Stimulated activated CD4-positive, alpha-beta T cell treated with anti-CD3 and anti-CD28 coated beads, Interleukin-15, amount 100 ng/mL, for 24 hours (primary cell): Measurements from ENCODE around the gene FSCN2.

ENCODE experiments used
- DNase-seq: peaks from one replicate; pipeline ENCODE4 v3.0.0-alpha.2; 2020

FSCN2 gene

DNA sequence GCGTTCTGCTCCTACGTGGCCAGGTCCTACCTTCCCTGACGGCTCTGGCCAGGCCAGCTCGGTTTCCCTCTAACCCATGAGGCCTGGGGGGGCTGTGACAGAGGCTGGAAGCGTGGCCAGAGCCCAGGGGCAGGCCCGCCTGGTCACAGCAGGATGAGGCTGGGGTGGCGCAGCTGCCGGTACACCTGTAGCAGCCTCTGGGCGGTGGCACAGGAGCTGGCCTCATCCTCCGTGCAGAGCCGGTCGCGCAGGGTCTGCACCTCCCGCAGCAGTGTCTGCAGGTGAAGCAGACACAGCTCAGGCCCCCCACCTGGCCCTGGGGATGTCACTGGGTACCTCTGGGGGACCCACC is 12.5 kb downstream of the FSCN2 start:
- no peak for DNase-seq

DNA sequence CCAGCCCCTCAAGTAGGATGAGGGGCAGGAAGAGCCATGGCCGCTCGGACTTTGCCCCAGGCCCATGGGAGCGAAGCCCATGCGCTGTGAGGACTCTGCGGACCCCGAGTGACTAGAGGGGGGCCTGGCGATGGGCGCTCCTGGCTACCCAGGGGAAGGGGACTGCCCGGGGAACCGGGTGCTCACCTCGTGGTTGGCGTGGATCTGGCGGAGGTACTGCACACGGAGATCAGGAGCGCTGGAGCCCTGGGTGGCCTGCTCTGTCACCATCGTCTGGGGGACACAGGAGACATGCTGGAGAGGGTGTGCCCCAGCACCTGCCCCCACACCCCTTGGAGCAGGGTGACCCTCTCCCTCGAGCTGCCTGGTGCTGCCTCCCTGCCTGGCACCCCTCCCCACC is 12.9 kb downstream of the FSCN2 start:
- DNase-seq = no peak

DNA sequence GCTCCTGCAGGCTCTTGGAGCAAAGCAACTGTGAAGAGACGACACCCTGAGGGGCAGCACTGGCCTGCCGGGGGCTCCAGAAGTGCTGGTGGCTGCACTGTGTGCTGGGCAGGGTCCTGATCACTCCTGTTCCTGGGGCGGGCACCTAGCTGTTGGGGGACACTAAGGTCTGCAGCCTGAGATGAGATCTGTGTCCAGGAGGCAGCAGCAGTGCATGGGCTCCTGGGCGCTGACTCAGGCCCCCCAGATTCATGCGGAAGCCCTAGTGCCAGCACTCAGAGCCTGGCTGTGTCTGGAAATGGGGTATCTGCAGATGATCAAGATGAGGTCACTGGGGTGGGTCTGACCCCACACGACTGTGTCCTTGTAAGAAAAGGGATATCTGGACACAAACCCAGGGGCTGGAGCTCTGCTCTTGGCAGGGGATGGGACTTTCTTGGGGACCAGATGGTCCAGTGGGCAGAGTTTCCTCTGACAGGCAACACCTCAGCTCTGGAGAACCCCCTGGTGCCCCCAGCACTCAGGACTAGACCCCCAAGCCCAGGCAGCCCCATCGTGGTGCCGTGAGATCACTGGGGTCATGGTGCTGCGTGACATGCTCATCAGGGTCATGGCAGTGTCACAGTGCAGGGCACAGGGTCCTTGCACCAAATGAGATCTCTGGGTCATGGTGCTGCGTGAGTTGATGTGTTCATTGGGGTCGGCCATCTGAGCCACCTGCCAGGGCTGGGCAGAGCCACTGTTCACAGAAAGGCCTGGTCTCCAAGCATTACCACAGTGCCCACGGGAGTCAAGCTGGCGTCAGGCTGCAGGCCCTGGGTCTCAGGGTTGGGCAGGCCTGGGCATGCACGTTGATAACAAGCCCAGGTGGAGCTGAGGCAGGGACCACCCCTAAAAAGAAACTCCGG is 14.5 kb downstream of the FSCN2 start:
- no peak for DNase-seq

GRCh38 chr17:81543339-81543675 is 15.1 kb downstream of the FSCN2 start:
- no peak for DNase-seq

- DNase-seq = no peak
Observed at GRCh38 chr17:81543756-81544155, 15.6 kb downstream of the FSCN2 start.

- DNase-seq = no peak
Observed at GRCh38 chr17:81544281-81544974, 16.3 kb downstream of the FSCN2 start.

- DNase-seq = no peak
Observed at GRCh38 chr17:81545160-81545949, 17.2 kb downstream of the FSCN2 start.

- no peak for DNase-seq
Observed at GRCh38 chr17:81546906-81547613, 18.9 kb downstream of the FSCN2 start.

- no peak for DNase-seq
Observed at GRCh38 chr17:81547614-81547982, 19.4 kb downstream of the FSCN2 start.

DNA sequence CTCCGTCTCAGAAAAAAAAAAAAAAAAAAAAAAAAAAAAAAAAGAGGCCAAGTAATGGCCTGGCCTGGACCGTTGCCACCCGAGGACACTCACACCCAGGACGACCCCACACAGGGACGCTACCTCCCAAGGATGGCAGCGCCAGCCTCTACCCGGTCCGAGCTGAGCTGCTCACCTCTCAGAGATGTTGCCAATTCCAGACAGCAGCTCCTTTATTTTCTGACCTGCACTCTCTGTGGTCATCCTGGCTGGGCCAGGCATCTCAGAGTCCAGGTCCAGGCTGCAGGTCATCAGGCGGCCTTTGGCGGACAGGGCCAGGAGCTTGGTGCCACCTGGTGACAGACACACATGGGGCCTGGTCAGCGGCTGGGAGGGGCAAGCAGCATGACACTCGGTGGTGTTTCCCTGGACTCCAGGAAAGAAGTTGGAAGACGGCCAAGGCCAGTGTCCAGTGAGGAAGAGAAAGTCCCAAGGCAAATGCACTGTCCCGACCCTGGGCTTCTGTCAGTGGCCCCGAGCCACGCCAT is 20.9 kb downstream of the FSCN2 start:
- DNase-seq = no peak

- DNase-seq = no peak
Observed at GRCh38 chr17:81549826-81550225, 21.6 kb downstream of the FSCN2 start.

DNA sequence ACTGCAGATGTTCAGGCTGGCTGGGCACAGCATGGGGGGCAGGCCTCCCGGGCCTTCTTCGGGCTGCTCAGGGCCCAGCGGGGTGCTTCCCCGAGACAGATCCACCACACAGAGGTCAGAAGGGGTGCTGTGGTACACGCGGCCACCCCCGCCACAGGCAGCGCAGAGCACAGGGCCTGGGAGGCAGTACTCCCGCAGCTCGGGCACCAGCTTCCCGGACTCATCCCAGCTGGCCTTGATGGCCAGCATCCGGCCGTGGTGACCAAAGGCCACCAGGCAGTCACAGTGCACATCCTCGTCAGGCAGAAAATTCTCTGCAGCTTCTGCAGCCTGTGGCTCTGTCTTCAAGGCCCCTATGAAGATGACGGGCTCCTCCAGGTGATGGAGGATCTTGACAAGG is 22.1 kb downstream of the FSCN2 start:
- no peak for DNase-seq

- no peak for DNase-seq
Observed at GRCh38 chr17:81550830-81551457, 22.8 kb downstream of the FSCN2 start.

GRCh38 chr17:81551458-81552243 is 23.5 kb downstream of the FSCN2 start:
- peak; percentile 46 for DNase-seq

GRCh38 chr17:81552244-81553017 is 24.3 kb downstream of the FSCN2 start, which contains the start of gene FAAP100:
TSS of gene FAAP100 (minus strand) at chr17:81552353. CDS start at chr17:81552330, 23 bp downstream.
- DNase-seq = peak; percentile 88

DNA sequence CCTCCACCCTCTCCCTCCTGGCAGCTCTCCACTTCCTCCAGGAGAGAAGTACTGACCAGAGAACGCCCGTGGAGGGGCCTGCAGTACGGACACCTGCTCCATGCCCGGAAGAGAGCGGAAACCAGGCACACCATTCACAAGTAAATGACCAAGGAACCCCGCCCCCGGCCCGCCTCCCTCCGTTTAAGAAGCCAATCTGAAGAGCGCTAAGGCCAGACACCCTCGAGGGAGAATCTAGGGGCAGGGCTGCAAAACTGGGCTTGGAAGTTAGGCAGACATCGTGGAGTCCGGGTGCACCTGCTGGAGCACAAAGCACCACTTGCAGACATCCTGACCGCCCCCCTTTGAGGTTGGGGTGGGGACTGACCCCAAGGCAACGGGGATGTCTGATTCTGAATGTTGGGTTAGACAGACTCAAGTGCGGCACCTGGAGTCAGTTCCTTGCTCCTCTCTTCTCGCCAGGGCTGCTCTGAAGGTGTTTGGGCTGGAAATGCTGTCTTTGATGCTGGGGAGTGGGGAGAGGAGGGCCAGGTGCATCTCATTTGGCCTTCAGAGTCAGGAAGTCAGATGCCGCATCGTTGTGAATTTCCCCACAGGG is 24.9 kb downstream of the FSCN2 start:
- DNase-seq = peak; percentile 89

DNA sequence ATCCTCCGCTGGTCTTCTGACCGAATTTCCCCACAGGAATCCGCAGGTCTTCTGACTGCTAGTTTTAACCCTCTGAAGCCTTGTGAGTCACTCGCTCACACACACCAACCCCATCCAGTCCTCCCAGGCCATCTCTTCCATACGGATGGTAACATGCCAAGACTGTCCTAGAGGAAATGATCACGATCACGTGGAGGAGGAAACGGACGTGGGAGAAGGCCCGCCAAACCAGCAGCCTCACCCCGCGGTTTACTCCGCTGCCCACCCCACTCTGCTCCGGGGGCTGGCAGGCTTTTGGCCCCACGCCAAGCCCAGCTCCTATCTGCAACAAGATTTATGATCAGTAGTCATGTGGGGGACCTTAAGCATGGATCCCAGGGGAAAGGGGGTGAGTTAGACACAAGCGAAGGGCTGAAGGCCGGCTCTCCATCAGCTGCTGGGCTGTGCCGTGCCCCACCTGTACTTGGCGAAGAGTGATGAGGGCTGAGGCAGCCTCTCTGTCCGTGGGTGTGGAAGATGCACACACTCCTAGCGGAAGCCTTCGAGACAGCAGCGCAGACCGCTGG is 25.5 kb downstream of the FSCN2 start:
- peak; percentile 38 for DNase-seq

- no peak for DNase-seq
Observed at GRCh38 chr17:81556175-81556691, 28.1 kb downstream of the FSCN2 start.

DNA sequence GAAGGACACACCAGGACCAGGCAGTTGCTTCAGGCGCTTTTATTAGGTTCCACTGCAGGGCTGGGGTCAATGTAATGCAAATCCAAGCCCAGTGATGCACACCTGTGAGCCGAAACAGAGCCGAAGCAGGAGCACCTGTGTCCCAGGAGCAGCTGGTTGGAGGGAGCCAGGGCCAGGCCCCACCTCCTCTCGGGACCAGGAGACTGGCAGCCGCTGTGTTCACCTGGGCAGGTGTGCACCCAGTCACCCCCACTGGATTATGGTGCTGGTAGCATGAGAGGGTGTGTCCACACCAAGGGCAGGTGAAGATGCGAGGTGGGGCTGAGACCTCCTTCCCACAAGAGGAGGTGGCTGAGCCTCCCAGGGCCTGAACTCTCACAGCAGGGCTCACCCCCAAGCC is 28.7 kb downstream of the FSCN2 start:
- DNase-seq = no peak
